GM12872 (cell line): Measurements from ENCODE around the gene BRF1.

Source experiments
- TF ChIP-seq, protein P1 (sequence below): IDR thresholded peaks from 3 replicates; pipeline ENCODE4 v1.5.1; 2011; ENCODE audit warnings: low read depth, mild to moderate bottlenecking, low read length, moderate library complexity; ENCODE audit not compliant: insufficient read depth

The BRF1 gene

GRCh38 chr14:105209091-105209490 is 91.7 kb downstream of the BRF1 start:
- TF ChIP-seq, protein P1, sequence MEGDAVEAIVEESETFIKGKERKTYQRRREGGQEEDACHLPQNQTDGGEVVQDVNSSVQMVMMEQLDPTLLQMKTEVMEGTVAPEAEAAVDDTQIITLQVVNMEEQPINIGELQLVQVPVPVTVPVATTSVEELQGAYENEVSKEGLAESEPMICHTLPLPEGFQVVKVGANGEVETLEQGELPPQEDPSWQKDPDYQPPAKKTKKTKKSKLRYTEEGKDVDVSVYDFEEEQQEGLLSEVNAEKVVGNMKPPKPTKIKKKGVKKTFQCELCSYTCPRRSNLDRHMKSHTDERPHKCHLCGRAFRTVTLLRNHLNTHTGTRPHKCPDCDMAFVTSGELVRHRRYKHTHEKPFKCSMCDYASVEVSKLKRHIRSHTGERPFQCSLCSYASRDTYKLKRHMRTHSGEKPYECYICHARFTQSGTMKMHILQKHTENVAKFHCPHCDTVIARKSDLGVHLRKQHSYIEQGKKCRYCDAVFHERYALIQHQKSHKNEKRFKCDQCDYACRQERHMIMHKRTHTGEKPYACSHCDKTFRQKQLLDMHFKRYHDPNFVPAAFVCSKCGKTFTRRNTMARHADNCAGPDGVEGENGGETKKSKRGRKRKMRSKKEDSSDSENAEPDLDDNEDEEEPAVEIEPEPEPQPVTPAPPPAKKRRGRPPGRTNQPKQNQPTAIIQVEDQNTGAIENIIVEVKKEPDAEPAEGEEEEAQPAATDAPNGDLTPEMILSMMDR: no peak

GRCh38 chr14:105208738-105209075 is 92.1 kb downstream of the BRF1 start:
- TF ChIP-seq, protein P1: no peak

DNA sequence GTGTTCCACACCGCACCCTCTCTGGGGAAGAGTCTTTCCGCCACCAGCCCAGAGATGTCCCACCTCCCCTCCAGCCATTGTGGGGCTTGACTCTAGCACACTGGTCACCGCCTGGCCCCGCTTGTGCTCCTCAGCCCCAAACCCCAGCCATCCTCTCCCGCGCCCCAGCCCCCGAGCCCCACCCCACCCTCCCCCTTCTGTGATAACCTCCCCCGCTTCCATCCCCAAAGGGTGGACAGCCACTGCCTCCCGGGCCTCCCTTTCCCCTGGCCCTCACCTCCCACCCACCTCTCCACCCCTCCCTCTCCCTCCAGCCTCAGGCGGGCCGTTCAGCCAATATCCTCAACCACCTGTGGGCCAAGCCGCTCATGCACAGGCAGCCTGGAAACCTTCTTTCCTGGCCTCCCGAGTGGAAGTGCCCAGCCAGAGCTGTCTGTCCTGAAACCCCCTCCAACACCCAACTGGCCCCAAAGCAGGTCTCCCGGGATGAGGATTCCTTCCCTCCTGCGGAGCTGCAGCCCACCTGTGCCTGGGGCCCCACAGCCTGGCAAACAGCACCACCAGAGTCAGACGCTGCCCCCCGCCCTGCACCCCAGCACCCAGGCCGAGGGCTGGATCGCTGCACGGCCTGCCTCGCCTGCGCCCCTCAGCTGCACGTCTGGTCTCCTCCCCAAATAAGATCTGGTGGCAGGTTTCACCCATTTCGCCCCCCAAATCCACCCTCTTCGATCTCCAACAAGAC is 92.6 kb downstream of the BRF1 start:
- TF ChIP-seq, protein P1: no peak

DNA sequence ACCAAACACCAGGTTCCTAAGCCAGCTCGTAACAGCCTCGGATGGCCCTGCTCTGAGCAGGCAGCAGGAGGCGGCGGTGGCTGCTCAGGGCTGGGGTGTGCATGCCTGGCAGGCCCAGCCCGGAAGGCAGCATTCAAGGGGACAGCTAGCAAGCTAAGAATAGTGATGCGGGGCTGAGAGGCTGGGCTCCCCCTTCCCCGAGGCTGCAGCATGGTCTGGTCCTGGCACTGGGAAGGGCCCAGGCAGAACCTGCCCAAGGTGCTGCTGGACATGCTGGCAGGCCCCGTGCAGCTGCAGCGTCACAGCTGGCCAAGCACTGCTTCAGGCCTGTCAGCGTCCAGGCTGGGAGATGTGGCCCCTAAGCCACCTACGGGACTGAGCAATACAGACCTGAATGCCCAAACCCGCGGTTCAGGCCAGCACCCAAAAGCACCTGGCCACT is 93.3 kb downstream of the BRF1 start:
- TF ChIP-seq, protein P1: no peak

DNA sequence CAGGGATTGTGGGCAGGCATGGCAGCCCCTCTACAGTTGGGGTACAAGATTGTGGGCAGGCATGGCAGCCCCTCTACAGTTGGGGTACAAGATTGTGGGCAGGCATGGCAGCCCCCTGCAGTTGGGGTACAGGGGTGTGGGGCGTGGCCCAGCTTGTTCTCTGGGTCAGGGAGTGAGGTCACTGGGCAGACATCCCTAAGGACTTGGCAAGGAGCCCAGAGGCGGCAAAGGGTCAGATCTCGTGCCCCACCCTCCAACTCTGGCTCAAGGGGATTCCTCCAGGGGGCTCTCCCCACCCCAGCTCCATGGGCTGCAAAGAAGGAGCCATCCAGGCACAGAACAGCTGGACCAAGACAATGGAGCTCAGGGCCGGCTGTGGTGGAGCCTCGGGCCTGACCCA is 93.9 kb downstream of the BRF1 start:
- TF ChIP-seq, protein P1: no peak

DNA sequence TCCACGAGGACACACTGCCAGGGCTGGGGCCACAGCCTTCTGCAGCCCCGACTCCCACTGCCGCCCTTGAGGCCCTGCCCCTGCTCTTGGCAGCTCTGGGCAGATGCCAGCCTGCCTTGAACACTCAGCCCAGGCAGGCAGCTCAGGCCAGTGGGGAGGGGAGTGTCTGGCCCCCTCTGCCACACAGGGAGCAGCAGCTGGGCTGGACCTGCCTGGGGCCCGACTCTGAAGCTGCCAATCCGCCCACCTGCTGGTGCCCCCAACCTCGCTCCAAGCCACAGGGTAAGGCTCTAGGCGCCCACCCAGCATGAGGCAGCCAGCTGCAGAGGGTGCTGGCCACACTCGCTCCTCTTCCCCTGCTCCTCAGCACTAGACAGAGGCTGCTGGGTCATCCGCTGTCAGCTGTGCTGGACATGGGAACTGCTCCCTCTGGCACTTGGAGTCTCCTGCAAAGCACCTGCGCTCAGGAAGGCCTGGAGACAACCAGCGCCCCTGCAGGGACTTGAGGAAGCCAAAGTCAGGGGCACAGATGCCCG is 95.1 kb downstream of the BRF1 start:
- TF ChIP-seq, protein P1: no peak

- TF ChIP-seq, protein P1: no peak
Observed at GRCh38 chr14:105204931-105205672, 95.7 kb downstream of the BRF1 start.
